Activated CD8-positive, alpha-beta memory T cell treated with anti-CD3 and anti-CD28 coated beads, Interleukin-2, amount 50 U/mL, for 48 hours (primary cell): ENCODE measurements around the gene PSEN1.
"Not testable (repeated sequence)": the region's sequence is repeated elsewhere in the genome, so short reads cannot be mapped to it uniquely, and the experiment has no call there.

Source experiments
- DNase-seq: peaks from one replicate; pipeline ENCODE4 v3.0.0-alpha.2; 2020

Gene PSEN1

GRCh38 chr14:73168274-73168673 is 32.0 kb downstream of the PSEN1 start:
- no peak for DNase-seq

DNA sequence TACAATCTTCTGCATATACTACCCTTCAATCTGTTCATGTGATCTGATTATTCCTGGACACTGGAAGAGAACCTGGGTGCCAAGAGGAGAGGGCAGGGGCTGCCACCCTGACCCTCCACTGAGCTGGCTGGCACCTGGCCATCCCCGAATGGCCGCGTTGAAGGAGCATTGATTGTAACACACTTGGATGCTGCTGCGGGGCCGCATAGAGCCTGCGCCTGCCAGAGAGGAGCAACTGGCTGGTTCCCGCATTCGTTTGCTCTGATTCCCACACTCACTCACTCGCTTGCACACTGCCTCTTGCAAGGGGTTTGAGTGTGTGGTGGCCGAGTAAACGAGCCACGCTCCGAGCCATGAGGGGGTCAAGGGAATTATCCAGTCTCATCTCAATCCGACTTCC is 32.4 kb downstream of the PSEN1 start:
- DNase-seq = no peak

DNA sequence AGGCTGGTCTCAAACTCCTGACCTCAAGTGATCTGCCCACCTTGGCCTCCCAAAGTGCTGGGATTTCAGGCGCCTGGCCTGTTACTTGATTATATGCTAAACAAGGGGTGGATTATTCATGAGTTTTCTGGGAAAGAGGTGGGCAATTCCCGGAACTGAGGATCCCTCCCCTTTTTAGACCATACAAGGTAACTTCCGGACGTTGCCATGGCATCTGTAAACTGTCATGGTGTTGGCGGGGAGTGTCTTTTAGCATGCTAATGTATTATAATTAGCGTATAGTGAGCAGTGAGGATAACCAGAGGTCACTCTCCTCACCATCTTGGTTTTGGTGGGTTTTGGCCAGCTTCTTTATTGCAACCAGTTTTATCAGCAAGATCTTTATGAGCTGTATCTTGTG is 33.5 kb downstream of the PSEN1 start:
- DNase-seq = not testable (repeated sequence)

GRCh38 chr14:73170686-73171085 is 34.4 kb downstream of the PSEN1 start:
- DNase-seq = no peak

DNA sequence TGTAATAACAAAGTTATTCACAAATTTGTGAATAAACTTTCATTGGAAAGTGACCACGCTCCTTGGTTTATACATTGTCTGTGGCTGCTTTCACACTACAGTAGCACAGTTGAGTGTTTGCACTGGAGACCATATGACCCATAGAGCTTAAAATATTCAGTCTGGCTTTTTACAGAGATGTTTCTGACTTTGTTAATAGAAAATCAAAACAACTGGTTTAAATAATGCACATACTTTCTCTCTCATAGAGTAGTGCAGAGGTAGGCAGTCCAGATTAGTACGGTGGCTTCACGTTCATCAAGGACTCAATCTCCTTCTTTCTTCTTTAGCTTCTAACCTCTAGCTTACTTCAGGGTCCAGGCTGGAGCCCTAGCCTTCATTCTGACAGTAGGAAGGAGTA is 36.2 kb downstream of the PSEN1 start:
- DNase-seq = no peak

DNA sequence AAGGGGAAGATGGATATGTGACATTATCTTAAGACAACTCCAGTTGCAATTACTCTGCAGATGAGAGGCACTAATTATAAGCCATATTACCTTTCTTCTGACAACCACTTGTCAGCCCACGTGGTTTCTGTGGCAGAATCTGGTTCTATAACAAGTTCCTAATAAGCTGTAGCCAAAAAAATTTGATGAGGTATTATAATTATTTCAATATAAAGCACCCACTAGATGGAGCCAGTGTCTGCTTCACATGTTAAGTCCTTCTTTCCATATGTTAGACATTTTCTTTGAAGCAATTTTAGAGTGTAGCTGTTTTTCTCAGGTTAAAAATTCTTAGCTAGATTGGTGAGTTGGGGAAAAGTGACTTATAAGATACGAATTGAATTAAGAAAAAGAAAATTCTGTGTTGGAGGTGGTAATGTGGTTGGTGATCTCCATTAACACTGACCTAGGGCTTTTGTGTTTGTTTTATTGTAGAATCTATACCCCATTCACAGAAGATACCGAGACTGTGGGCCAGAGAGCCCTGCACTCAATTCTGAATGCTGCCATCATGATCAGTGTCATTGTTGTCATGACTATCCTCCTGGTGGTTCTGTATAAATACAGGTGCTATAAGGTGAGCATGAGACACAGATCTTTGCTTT is 36.9 kb downstream of the PSEN1 start:
- no peak for DNase-seq

GRCh38 chr14:73176685-73177084 is 40.4 kb downstream of the PSEN1 start:
- no peak for DNase-seq

GRCh38 chr14:73180385-73180805 is 44.1 kb downstream of the PSEN1 start:
- DNase-seq = no peak

- not testable (repeated sequence) for DNase-seq
Measured at GRCh38 chr14:73180969-73181368, 44.7 kb downstream of the PSEN1 start.

- no peak for DNase-seq
Measured at GRCh38 chr14:73188501-73188911, 52.2 kb downstream of the PSEN1 start.

- DNase-seq = no peak
Measured at GRCh38 chr14:73189651-73190050, 53.3 kb downstream of the PSEN1 start.

- no peak for DNase-seq
Measured at GRCh38 chr14:73191441-73191840, 55.1 kb downstream of the PSEN1 start.

- not testable (repeated sequence) for DNase-seq
Measured at GRCh38 chr14:73194306-73194705, 58.0 kb downstream of the PSEN1 start.

GRCh38 chr14:73198253-73198652 is 61.9 kb downstream of the PSEN1 start:
- DNase-seq = no peak

DNA sequence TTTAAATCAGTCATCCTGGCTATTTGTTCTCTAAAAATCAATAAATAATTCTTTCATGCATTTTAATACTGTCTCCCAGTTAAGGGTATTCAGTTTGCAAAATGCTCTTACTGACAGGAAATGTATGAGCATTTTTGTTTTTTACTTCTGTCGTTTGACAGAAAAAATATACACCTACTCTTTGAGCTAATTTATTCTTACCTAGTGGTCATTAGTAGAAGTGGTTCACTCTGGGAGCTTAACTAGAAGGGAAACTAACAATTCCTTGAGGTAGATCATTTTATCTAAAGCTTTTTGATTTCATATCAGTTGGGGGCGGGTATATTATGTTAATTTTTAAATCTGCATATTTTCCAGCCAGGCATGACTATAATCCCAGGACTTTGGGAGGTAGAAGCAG is 67.2 kb downstream of the PSEN1 start:
- no peak for DNase-seq

GRCh38 chr14:73207615-73208014 is 71.3 kb downstream of the PSEN1 start:
- DNase-seq = no peak

GRCh38 chr14:73208390-73208789 is 72.1 kb downstream of the PSEN1 start:
- no peak for DNase-seq

GRCh38 chr14:73208846-73209245 is 72.5 kb downstream of the PSEN1 start:
- DNase-seq = no peak

DNA sequence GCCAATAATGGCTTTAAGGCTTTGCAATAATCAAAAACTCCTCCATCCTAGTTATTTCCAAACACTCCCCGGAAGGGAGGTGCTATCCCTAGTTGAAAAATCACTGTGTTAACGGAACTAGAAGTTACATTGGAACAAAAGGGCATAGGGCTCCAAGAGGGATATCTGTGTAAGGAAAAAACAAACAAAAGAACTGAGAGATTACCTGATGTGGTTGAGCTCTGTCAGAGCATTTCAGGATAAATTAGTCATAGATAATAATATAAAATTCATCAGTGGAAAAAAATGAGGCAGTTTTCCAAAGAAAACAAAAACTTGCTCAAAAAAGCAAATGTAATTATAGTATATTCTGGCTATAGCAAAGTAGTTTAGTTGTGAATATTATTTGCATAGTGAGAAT is 73.6 kb downstream of the PSEN1 start:
- DNase-seq = no peak

- no peak for DNase-seq
Measured at GRCh38 chr14:73211251-73212040, 75.1 kb downstream of the PSEN1 start.

- no peak for DNase-seq
Measured at GRCh38 chr14:73216030-73216429, 79.7 kb downstream of the PSEN1 start.

DNA sequence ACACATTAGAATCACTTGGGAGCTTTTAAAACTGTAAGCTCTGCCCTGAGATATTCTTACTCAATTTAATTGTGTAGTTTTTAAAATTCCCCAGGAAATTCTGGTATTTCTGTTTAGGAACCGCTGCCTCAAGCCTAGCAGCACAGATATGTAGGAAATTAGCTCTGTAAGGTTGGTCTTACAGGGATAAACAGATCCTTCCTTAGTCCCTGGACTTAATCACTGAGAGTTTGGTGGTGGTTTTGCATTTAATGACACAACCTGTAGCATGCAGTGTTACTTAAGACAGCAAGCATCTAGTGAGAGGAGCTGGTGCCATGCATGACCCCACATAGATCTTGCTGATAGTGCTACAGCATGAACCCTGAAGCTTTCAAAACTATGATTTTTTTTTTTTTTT is 81.1 kb downstream of the PSEN1 start:
- no peak for DNase-seq

- DNase-seq = no peak
Measured at GRCh38 chr14:73220061-73220460, 83.8 kb downstream of the PSEN1 start.

DNA sequence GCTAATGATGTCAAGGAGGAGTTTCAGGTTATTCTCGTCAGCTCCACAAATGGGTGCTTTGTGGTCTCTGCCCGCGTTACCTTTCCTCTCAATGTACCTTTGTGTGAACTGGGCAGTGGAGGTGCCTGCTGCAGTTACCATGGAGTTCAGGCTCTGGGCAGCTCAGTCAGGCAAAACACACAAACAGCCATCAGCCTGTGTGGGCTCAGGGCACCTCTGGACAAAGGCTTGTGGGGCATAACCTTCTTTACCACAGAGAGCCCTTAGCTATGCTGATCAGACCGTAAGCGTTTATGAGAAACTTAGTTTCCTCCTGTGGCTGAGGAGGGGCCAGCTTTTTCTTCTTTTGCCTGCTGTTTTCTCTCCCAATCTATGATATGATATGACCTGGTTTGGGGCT is 84.3 kb downstream of the PSEN1 start:
- DNase-seq = no peak

- no peak for DNase-seq
Measured at GRCh38 chr14:73221945-73222344, 85.6 kb downstream of the PSEN1 start.
